Caco-2 (cell line): ENCODE measurements around the gene B3GALT6. TPM values are rescaled to one million over a fixed set of nuclear protein-coding genes. Genes with fewer than 3 reads are reported as not detected.

Source experiments
- BruUV-seq: library from RNA; stranded (reverse); fragments of 400-500 nt; replicated peaks from 2 replicates; lab custom pipeline; 2021; lab: Mats Ljungman, UMichigan
- CTCF ChIA-PET: fragments of 300-600 bp; sonication (Branson Sonifier 250); formaldehyde crosslinking; loops from one replicate; lab custom pipeline; 2022; ENCODE audit warnings: antibody characterized with exemption; lab: Charles Lee
- POLR2A ChIA-PET: fragments of 300-600 bp; sonication (Branson Sonifier 250); formaldehyde crosslinking; loops from one replicate; lab custom pipeline; 2022; ENCODE audit warnings: antibody characterized with exemption; lab: Charles Lee
- DNase-seq, 2 experiments: peaks; one replicate each; pipeline versions ENCODE4 v3.0.0 to v3.0.0-alpha.2; 2020 to 2022
- H3K27me3 ChIP-seq: replicated peaks from 2 replicates; pipeline ENCODE4 v1.6.0; 2011; ENCODE audit warnings: low read length; ENCODE audit not compliant: control insufficient read depth, insufficient read depth
- H3K36me3 ChIP-seq: 2 replicates; pipeline ENCODE4 v1.5.1; 2011; ENCODE audit warnings: low read length; ENCODE audit not compliant: control insufficient read depth, insufficient read depth
- H3K4me1 ChIP-seq: fragments of 250-450 bp; sonication (Bioruptor Pico); 2 replicates; pipeline ENCODE4 v1.5.1; 2020; ENCODE audit warnings: mild to moderate bottlenecking
- H3K4me3 ChIP-seq: 2 replicates; pipeline ENCODE4 v1.5.1; 2011; ENCODE audit warnings: low read depth, mild to moderate bottlenecking, control low read depth, low read length
- H3K9me3 ChIP-seq: fragments of 250-450 bp; sonication (Bioruptor Pico); 2 replicates; pipeline ENCODE4 v1.5.1; 2020; ENCODE audit warnings: mild to moderate bottlenecking, moderate library complexity
- H3K27ac Mint-ChIP-seq: one replicate; pipeline ENCODE4 v1.8.0; 2022; ENCODE audit warnings: mixed read lengths; ENCODE audit not compliant: unreplicated experiment
- H3K27me3 Mint-ChIP-seq: one replicate; pipeline ENCODE4 v1.8.0; 2022; ENCODE audit warnings: mixed read lengths; ENCODE audit not compliant: insufficient read depth, unreplicated experiment
- H3K36me3 Mint-ChIP-seq: one replicate; pipeline ENCODE4 v1.8.0; 2022; ENCODE audit warnings: mild to moderate bottlenecking, mixed read lengths; ENCODE audit not compliant: insufficient read depth, unreplicated experiment
- H3K4me1 Mint-ChIP-seq: one replicate; pipeline ENCODE4 v1.8.0; 2022; ENCODE audit warnings: low read depth, mixed read lengths; ENCODE audit not compliant: unreplicated experiment
- H3K4me3 Mint-ChIP-seq: one replicate; pipeline ENCODE4 v1.8.0; 2022; ENCODE audit warnings: mild to moderate bottlenecking, moderate library complexity, mixed read lengths; ENCODE audit not compliant: unreplicated experiment
- H3K9me3 Mint-ChIP-seq: one replicate; pipeline ENCODE4 v1.8.0; 2022; ENCODE audit warnings: mixed read lengths; ENCODE audit not compliant: unreplicated experiment
- CTCF ChIP-seq, 2 experiments: fragments of 200-600 bp in 1 of 2; IDR thresholded peaks; 1 replicate in 1 of 2; 2 replicates in 1 of 2; pipeline versions ENCODE4 v1.5.1 to v1.8.0; 2011 to 2022; ENCODE audit warnings: antibody characterized with exemption in 1 of 2, control low read depth in 1 of 2, inconsistent platforms in 1 of 2, low read depth in 1 of 2, low read length in 1 of 2, mild to moderate bottlenecking in 1 of 2, moderate library complexity in 1 of 2; ENCODE audit not compliant: insufficient read depth in 1 of 2, severe bottlenecking in 1 of 2, unreplicated experiment in 1 of 2
- intact Hi-C: fragments of 100-400 bp; cut with micrococcal nuclease; formaldehyde crosslinking; loops from one replicate; pipeline ENCODE4 v1.10.0; 2022; ENCODE audit not compliant: unreplicated experiment
- total RNA-seq: library from RNA; stranded (reverse); gene quantifications from 2 replicates; pipeline ENCODE4 v1.2.3, GENCODE V29; 2022

Gene B3GALT6
- total RNA-seq, 1 experiment from 2014 or later, result 24.8 TPM

- no peaks in the 10 kb centered on the region for H3K4me1 ChIP-seq
- POLR2A ChIA-PET, result no interaction called here
- Mint-ChIP-seq H3K9me3 (no peaks in the 10 kb centered on the region), H3K4me3 (no peak overlapping the region), H3K4me1 (no peaks in the 10 kb centered on the region), H3K27ac (no peak overlapping the region), H3K36me3 (no peaks in the 10 kb centered on the region), H3K27me3 (no peaks in the 10 kb centered on the region)
- no peaks in the 10 kb centered on the region for H3K9me3 ChIP-seq
- intact Hi-C loops, result no loop called here
- CTCF ChIA-PET, result no interaction called here
- BruUV-seq, result no TSS peak
- H3K27me3 ChIP-seq, result no peaks in the 10 kb centered on the region
- no peaks in the 10 kb centered on the region for H3K36me3 ChIP-seq
- DNase-seq, result no peak
- no peak for TF ChIP-seq CTCF (IDR thresholded peaks at IDR 0.05; ENCODE audit: insufficient read depth in 1 of 2, low read depth in 1 of 2, low read length in 1 of 2, severe bottlenecking in 1 of 2, unreplicated experiment in 1 of 2)
- H3K4me3 ChIP-seq, result no peak overlapping the region
Measured at GRCh38 chr1:1203561-1204424, 28.2 kb upstream of the B3GALT6 start.

- Histone ChIP-seq H3K4me3 (no peak overlapping the region), H3K27me3 (no peaks in the 10 kb centered on the region), H3K9me3 (no peaks in the 10 kb centered on the region), H3K36me3 (no peaks in the 10 kb centered on the region), H3K4me1 (no peaks in the 10 kb centered on the region)
- no peaks in the 10 kb centered on the region for H3K36me3 Mint-ChIP-seq
- no peaks in the 10 kb centered on the region for H3K27me3 Mint-ChIP-seq
- no peak for DNase-seq
- CTCF ChIA-PET, result no interaction called here
- no peaks in the 10 kb centered on the region for H3K4me1 Mint-ChIP-seq
- TF ChIP-seq CTCF (IDR thresholded peaks at IDR 0.05; ENCODE audit: insufficient read depth in 1 of 2, low read depth in 1 of 2, low read length in 1 of 2, severe bottlenecking in 1 of 2, unreplicated experiment in 1 of 2), result no peak
- H3K4me3 Mint-ChIP-seq, result no peak overlapping the region
- no TSS peak for BruUV-seq
- no peak overlapping the region for H3K27ac Mint-ChIP-seq
- H3K9me3 Mint-ChIP-seq, result no peaks in the 10 kb centered on the region
- POLR2A ChIA-PET, result interaction anchor here (0.7 kb wide), 1 partner anchor 87 kb away, joined by 3 read pairs; no protein-coding TSS in a partner anchor
- intact Hi-C loops, result no loop called here
Measured at GRCh38 chr1:1204425-1204920, 27.6 kb upstream of the B3GALT6 start.

- H3K9me3 Mint-ChIP-seq, result no peaks in the 10 kb centered on the region
- Histone ChIP-seq H3K4me3 (no peak overlapping the region), H3K36me3 (no peaks in the 10 kb centered on the region), H3K27me3 (no peaks in the 10 kb centered on the region), H3K9me3 (no peaks in the 10 kb centered on the region), H3K4me1 (no peaks in the 10 kb centered on the region)
- CTCF ChIA-PET, result no interaction called here
- H3K4me1 Mint-ChIP-seq, result no peaks in the 10 kb centered on the region
- no peak overlapping the region for H3K27ac Mint-ChIP-seq
- no peak for DNase-seq
- no peak overlapping the region for H3K4me3 Mint-ChIP-seq
- H3K36me3 Mint-ChIP-seq, result no peaks in the 10 kb centered on the region
- no peaks in the 10 kb centered on the region for H3K27me3 Mint-ChIP-seq
- POLR2A ChIA-PET, result interaction anchor here (0.7 kb wide), 1 partner anchor 86 kb away, joined by 3 read pairs; no protein-coding TSS in a partner anchor
- no TSS peak for BruUV-seq
- TF ChIP-seq CTCF (IDR thresholded peaks at IDR 0.05; ENCODE audit: insufficient read depth in 1 of 2, low read depth in 1 of 2, low read length in 1 of 2, severe bottlenecking in 1 of 2, unreplicated experiment in 1 of 2), result no peak
- intact Hi-C loops, result no loop called here
Measured at GRCh38 chr1:1204998-1205768, 26.9 kb upstream of the B3GALT6 start.
